ENCODE results near the gene BTRC.

DNA sequence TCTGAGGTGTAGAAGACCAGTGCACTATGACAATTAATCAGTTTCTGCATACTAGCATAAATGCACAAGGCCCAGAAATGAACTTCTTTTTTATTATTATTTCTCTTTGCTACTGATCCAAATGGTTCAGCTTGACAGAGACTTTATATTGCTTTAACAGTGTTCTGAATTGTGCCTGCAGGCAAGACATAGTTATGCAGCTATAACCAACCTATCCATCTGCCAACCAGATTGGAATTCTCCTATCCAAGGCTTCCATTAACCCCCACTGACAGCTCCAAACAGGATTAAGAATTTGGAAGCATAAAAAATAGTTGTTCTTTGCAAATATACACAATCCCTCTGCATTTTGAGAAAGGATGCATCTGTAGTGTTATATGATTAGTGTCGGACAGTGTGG lies 98.2 kb downstream of the BTRC start:
- TF ChIP-seq, protein P1, sequence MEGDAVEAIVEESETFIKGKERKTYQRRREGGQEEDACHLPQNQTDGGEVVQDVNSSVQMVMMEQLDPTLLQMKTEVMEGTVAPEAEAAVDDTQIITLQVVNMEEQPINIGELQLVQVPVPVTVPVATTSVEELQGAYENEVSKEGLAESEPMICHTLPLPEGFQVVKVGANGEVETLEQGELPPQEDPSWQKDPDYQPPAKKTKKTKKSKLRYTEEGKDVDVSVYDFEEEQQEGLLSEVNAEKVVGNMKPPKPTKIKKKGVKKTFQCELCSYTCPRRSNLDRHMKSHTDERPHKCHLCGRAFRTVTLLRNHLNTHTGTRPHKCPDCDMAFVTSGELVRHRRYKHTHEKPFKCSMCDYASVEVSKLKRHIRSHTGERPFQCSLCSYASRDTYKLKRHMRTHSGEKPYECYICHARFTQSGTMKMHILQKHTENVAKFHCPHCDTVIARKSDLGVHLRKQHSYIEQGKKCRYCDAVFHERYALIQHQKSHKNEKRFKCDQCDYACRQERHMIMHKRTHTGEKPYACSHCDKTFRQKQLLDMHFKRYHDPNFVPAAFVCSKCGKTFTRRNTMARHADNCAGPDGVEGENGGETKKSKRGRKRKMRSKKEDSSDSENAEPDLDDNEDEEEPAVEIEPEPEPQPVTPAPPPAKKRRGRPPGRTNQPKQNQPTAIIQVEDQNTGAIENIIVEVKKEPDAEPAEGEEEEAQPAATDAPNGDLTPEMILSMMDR (IDR thresholded peaks at IDR 0.05; ENCODE audit: insufficient read depth, low read length, poor library complexity, severe bottlenecking), result no peak
- no peak for TF ChIP-seq EZH2phosphoT487 (conservative IDR thresholded peaks at IDR 0.05; ENCODE audit: low read length)
